Measurements from ENCODE around the gene ATP6V0A1. TPM values are rescaled to one million over a fixed set of nuclear protein-coding genes. Genes with fewer than 3 reads are reported as not detected.

Gene ATP6V0A1
- total RNA-seq, 1 experiment from 2014 or later, result 23.4 TPM

DNA sequence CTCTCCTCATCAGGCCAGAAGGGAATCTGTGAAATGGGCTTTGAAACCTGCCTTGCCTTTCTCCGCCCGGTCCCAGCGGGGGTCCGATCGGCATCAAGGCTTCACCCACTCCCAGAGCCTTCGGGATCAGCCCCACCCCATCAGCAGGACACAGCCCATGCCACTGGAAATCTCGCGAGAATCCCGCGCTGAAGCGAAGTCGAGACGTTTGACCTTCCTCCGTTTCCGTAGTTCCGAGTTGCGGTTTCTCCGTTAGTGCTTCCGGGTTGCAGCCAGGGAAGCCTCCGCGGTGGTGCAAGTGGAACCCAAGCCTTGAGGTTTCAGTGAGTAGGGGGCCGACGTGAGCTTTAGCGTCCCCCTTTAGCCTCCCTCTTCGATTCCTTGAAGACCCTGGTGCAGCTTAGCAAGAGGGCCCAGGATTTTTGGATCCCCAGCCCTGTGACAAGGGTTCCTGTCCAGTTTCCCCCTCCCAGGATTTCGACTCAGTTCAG is 103.3 kb downstream of the ATP6V0A1 start, which contains the start of gene COASY:
Gene COASY (plus strand): TSS at position 252 of the 491 bp plus-strand sequence. CDS start 475 bp downstream, outside the sequence.
- DNase-seq (ENCODE audit: low spot score), result peak; percentile 98

- DNase-seq (ENCODE audit: low spot score), result no peak
Observed at GRCh38 chr17:42562388-42563142, 103.9 kb downstream of the ATP6V0A1 start.

- no peak for DNase-seq (ENCODE audit: low spot score)
Observed at GRCh38 chr17:42563143-42563509, 104.4 kb downstream of the ATP6V0A1 start.

DNA sequence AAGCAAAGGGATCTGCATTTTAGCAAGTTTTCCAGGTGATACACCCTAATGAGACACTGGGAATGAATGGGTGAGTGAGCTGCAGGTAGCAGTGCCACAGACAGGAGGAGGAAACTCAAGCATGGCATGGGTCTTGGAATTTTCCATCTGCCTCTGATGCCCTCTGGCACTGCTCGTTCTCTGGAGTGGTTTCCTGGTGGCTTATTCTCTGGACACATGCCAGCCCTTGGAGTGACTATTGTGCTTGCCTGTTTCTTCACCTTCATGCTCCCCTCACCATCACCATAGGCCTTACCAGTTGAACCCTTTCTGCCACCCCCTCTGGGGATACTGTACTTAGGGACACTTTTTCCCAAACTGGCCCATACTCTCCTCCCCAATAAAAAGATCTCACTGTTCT is 104.9 kb downstream of the ATP6V0A1 start:
- peak; percentile 34 for DNase-seq (ENCODE audit: low spot score)

DNA sequence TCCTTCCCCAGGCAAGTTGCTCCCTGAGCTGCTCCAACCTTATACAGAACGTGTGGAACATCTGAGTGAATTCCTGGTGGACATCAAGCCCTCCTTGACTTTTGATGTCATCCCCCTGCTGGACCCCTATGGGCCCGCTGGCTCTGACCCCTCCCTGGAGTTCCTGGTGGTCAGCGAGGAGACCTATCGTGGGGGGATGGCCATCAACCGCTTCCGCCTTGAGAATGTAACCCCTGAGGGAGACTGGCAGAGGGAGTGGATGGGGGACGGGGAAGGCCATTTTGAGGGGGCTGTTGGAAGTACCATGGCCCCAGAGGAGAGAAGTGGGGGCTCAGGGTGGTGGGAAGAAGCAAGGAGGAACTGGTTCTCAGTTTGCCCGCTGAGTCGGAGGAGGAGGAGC is 105.3 kb downstream of the ATP6V0A1 start:
- DNase-seq (ENCODE audit: low spot score), result no peak

DNA sequence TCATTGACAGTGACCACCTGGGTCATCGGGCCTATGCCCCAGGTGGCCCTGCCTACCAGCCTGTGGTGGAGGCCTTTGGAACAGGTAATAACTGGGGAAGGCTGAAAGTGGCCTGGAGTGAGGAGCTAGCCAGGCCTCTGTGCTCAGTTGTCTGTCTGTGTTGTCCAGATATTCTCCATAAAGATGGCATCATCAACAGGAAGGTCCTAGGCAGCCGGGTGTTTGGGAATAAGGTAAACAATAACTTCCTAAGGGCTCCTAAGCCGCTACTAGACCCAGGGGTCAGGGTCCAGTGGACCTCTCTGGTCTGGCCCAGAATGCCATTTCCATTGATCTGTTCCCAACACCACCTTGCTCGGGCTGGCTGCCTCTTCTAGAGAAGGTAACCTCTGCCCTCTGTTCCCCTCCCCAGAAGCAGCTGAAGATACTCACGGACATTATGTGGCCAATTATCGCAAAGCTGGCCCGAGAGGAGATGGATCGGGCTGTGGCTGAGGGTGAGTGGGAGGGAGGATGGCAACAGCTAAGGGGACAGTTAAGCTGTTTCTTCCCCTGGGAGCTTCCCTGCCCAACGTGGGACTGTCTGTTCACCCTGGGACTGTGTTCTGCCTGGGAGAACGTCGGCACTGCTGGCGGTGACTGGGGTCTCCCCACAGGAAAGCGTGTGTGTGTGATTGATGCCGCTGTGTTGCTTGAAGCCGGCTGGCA is 106.3 kb downstream of the ATP6V0A1 start:
- DNase-seq (ENCODE audit: low spot score), result no peak

GRCh38 chr17:42565523-42566214 is 107.0 kb downstream of the ATP6V0A1 start:
- no peak for DNase-seq (ENCODE audit: low spot score)

DNA sequence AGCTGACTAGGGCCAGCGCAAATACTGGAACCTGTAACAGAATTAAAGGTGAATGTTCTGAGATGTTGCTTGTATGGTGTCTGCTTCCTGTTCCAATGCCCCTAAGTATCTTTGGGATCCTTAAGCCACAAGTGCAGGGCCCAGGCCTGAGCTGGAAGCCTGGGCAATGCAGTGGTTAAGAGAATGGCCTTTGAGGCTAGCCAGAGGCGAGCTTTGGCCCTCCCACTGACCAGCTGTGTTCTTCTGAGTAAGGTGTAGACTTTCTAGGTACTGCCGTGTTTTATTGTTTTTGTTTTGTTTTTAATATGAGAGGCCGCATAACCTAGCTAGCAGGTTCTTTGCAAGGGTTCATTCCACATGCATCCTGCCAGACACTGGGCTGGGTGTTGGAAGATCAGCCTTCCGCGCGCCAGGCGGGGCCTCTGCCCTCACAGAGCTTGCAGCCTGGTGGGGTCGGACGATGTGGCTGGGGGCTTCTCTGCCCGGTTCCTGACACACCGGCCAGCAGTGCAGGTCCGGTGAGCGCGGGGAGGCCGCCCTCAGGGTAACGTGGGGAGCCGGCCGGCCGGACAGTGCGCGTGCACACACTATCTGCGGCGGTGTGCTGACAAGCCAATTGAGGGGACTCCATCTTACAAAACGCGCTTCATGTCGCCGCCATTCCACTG is 107.7 kb downstream of the ATP6V0A1 start:
- DNase-seq (ENCODE audit: low spot score), result no peak

GRCh38 chr17:42566883-42567573 is 108.3 kb downstream of the ATP6V0A1 start, which contains the start of gene MLX:
TSS of gene MLX (plus strand) at chr17:42567100. CDS start at chr17:42567125, 25 bp downstream.
- peak; percentile 92 for DNase-seq (ENCODE audit: low spot score)

GRCh38 chr17:42568341-42569111 is 109.8 kb downstream of the ATP6V0A1 start:
- DNase-seq (ENCODE audit: low spot score), result no peak

DNA sequence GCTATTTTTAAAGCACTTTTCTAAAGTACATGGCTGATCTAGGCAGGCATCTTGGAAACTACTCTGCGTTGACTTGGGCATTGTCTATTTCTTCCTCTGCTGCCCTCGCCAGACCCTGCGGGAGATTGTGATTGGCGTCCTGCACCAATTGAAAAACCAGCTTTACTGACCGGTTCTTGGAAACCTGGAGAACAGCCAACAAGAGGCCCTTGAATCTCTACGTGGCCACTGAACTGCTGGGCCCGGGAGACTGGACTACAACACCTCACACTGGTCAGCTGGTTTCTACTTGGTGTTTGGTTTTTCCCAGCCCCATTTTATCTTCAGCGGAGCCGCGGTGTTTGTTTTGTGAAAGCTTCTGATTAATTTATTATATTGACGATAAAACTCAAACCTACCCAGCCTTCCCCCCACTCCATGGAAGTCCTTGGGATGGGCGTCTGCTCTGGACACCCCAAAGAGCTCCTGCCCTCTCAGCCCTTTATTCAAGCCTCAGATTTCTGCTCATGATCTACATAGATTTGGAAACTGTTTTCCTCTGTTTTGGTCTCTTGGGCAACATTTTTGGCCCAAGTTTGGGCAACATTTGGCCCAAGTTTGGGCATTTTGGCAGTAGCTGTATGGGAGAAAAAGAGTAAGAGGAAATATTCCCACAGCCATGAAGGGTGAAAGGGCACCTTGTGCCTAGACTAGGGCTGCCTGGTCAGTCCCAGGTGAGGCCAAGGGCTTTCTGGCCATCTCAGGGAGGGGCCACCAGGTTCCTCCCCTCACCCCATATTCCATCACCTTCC is 113.0 kb downstream of the ATP6V0A1 start:
- no peak for DNase-seq (ENCODE audit: low spot score)

Other genes starting within 250 kb of the ATP6V0A1 start
- 23.4 and 30.9 TPM in 2 replicates for gene STAT5B, start 182.5 kb upstream of the ATP6V0A1 start, total RNA-seq (2014; rRNA removed; shearing (Covaris generic))
- 5.0 and 5.5 TPM in 2 replicates for gene STAT5A, start 170.4 kb upstream of the ATP6V0A1 start, total RNA-seq (2014; rRNA removed; shearing (Covaris generic))
- gene STAT3, start 70.4 kb upstream of the ATP6V0A1 start, total RNA-seq (2014; rRNA removed; shearing (Covaris generic)), result 78.5 and 92.9 TPM in 2 replicates
- 569 and 659 TPM in 2 replicates for gene CAVIN1, start 35.6 kb upstream of the ATP6V0A1 start, total RNA-seq (2014; rRNA removed; shearing (Covaris generic))
- 79.2 and 80.1 TPM in 2 replicates for gene NAGLU, start 77.4 kb downstream of the ATP6V0A1 start, total RNA-seq (2014; rRNA removed; shearing (Covaris generic))
- 1.3 and 1.6 TPM in 2 replicates for gene HSD17B1, start 94.0 kb downstream of the ATP6V0A1 start, total RNA-seq (2014; rRNA removed; shearing (Covaris generic))
- gene COASY, start 103.3 kb downstream of the ATP6V0A1 start, total RNA-seq (2014; rRNA removed; shearing (Covaris generic)), result 53.9 and 63.6 TPM in 2 replicates
- 47.1 and 52.9 TPM in 2 replicates for gene MLX, start 108.2 kb downstream of the ATP6V0A1 start, total RNA-seq (2014; rRNA removed; shearing (Covaris generic))
- 21.4 and 29.9 TPM in 2 replicates for gene PSMC3IP, start 118.9 kb downstream of the ATP6V0A1 start, total RNA-seq (2014; rRNA removed; shearing (Covaris generic))
- gene RETREG3, start 150.5 kb downstream of the ATP6V0A1 start, total RNA-seq (2014; rRNA removed; shearing (Covaris generic)), result 62.3 and 63.0 TPM in 2 replicates
- gene TUBG1, start 150.8 kb downstream of the ATP6V0A1 start, total RNA-seq (2014; rRNA removed; shearing (Covaris generic)), result 157 and 159 TPM in 2 replicates
- 21.8 and 34.1 TPM in 2 replicates for gene TUBG2, start 200.4 kb downstream of the ATP6V0A1 start, total RNA-seq (2014; rRNA removed; shearing (Covaris generic))
- gene PLEKHH3, start 218.1 kb downstream of the ATP6V0A1 start, total RNA-seq (2014; rRNA removed; shearing (Covaris generic)), result 32.8 and 37.0 TPM in 2 replicates
- gene CCR10, start 223.0 kb downstream of the ATP6V0A1 start, total RNA-seq (2014; rRNA removed; shearing (Covaris generic)), result 2.7 and 3.6 TPM in 2 replicates
- gene CNTNAP1, start 223.7 kb downstream of the ATP6V0A1 start, total RNA-seq (2014; rRNA removed; shearing (Covaris generic)), result 19.2 and 20.8 TPM in 2 replicates

All from A172 (cell line).